NCI-H526 treated with DMSO at 0.1 percent for 48 hours (cell line): Measurements from ENCODE around the gene CADPS.

Source experiments
- DNase-seq: peaks from one replicate; lab custom pipeline; 2025; lab: John Stamatoyannopoulos, UW

The CADPS gene

DNA sequence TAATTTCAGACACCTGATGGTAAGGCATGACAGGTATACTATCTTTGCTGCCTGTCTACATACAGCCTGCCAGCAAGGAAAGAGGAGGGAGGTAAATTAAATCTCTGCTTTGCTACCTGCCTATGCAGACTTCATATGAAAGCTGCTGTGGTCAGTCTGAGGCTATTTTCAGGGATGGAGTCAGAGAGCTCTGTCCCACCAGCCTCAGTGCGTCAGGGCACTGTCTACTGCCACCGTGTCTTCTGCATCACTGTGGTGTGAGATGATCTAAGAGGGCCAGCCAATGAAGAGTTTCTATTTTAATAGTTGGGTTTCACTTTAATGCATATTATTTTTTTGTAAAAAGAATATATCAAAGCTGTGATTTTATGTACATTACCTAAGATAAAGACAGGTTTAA lies 125.6 kb downstream of the CADPS start:
- no peak for DNase-seq

DNA sequence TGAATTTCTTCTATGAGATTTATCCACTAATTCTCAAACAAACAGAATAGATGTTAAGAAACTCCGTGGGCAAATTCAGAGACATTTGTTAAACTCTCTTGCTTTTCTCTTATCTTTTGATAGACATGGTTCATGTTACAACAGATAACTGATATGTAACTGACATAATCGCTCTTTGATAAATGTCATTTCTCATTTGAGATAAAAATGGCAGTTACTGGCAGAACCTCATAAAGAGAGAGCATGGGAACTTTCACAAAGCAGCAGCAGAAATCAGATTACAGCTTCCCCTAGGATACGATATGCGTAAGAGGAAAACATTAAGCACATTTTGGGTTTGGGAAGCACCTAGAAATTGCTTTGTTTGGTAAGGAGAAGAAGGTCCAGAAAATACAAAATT lies 126.1 kb downstream of the CADPS start:
- DNase-seq: no peak

DNA sequence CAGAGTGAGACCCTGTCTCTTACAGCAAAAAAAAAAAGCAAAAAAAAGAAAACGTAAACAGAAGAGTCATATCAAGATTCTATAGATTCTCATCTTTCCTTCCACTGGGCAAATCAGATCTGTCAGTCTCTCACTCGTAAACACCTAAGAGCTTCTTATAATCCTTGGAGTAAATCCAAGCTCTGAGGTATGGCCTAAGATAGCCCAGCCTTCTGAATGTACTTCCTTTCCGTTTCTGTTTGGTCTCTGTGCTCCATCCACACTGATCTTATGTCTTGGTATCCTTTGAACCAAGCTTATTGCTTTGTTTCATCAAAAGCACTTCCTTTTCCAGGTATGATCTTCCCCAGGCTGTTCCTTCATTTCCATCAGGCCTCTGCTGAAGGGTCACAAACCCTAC lies 137.8 kb downstream of the CADPS start:
- DNase-seq: no peak

DNA sequence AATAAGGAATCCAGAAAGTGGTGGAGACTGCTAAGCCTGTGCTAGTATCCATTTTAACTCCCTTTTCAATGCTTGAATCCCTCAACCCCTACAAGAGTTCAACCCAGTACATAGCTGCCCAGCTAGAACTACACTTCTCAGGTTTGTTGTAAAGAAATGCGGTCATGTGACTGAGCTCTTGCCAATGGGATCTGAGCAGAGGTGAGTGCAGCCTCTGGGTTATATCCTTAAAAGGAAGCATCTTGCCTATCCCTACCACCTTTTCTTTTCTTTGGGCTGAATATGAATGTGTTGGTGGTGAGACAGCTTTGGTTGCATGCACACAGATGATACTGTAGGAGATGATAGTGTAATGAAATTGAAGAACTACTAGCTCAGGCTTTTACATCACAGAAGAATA lies 139.7 kb downstream of the CADPS start:
- DNase-seq: no peak

DNA sequence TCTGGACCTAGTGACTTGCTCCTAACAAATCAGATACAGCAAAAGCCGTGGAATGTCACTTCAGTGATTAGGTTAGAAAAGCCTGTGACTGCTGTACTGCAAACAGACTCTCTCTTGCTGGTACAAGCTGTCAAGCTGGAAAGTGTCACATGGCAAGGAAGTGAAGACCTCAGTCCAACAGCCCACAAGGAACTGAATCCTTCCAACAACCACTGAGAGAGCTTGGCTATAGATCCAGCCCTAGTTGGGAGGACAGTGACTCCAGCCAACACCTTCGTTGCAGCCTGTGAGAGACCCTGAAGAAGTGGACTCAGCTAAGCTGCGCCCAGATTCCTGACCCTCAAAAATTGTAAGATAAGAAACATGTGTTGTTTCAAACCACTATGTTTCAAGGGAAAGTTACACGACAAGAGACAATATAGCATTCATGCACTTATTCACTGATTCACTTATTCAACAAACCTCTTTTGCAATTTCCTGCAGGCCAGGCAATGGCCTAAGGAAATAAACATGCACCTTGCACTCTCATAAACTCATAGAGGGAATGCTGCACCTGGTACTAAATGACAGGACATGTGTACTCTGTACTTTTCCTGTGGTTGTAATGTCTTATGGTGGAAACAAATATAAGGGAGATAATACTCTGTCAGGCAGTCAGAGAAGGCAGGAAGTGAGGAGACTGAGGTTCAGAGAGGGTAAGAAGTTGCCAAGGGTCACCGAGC lies 142.9 kb downstream of the CADPS start:
- no peak for DNase-seq

DNA sequence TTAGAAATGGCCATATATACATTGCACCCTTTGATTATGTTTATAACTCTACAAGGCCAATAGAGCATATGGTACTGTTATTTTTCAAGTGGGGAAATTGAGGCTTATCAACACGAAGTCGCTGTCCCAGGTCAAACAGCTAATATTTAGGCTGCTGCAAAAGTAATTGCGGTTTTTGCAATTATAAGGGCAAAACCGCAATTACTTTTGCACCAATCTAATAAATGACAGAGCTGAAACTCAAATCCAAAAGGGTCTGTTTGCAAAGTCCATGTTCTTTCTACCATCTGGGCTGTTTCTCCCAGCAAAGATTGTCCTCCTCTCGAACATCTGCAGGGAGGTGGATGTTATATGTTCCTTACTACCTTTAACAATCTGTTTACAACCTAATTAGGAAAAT lies 147.2 kb downstream of the CADPS start:
- no peak for DNase-seq

DNA sequence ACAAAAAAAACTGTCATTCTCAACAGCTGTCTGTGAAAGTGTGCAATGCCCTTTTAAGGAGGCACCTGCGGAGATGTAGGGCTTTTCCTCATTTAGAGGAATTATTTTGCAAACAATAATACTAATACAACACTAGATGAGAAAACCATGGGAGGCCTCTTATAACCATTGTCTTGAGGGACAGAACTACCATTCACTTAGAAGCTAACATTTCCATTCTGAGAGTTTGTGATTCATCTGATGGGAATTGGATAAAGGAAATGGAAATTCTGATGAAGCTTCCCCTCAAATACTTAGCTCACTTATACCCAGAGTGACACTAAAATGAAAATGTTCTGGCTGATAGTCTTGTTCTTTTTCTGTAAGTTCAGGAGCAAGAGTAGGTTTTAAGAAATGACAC lies 147.7 kb downstream of the CADPS start:
- no peak for DNase-seq

DNA sequence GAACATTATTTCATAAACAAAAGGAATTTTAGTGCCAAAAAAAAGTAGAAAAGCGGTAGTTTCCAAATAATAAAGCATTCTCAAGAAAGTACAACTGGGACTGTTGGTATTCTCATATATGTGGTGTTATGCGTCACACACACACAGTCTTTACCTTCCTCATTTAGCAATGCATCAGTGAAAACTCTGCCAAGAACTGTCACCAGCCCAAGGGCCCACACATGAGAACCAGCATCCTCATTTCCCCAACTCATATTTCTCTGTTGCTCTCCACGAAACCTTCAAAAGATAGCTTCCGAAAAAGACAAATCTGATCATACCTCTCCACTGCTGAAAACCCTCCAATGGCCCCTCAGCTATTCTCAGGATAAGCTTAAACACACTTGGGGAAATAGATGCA lies 150.7 kb downstream of the CADPS start:
- DNase-seq: no peak

DNA sequence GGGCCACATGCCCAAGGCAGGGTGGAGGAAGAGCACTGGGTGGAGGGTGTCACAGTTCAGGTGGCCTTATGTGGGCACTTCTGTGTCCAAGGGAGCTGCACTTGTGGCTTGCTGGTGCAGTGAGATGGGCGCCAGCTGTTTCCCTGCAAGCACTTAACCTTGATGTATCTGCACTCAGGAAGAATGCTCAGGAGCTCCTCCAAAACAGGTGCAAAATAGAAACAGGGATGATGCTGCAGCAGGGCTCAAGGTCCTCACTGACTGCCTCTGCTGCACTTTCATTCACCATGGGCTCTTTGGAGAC lies 151.3 kb downstream of the CADPS start:
- no peak for DNase-seq

DNA sequence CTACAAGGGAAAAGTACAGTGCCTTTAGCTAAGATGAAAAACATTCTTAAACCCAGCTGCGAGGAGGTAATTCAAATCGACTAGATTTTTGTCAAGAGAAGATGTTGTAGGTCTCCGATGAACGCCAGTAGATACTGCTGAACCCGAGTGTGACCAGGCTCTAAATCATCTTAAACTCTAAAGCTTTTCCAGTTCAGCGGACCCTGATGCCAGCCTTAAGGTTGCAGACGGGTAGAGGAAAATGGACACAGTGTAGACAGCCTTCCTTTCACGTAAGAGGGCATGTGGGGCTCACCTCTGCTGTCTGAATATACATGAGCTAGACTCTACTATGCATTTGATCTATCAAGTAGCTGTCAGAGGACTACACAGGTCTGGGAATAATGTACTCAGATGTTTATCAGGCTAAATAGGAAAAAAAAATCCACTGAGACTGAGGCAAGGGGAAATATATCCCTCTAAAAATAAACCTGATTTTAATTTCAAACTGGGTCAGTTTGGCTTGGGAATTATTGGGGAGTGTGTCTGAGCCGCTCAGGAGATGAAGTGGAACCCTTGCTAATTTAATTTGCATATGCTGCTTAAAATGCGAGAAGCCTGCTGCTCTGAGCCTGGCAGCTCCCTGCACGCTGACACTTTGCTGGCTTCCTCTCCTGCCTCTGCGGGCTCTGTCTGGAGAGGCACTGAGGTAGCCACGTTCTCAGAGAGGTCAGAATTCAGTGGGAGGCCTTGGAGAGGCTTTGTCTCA lies 151.9 kb downstream of the CADPS start:
- DNase-seq: peak; percentile 51

DNA sequence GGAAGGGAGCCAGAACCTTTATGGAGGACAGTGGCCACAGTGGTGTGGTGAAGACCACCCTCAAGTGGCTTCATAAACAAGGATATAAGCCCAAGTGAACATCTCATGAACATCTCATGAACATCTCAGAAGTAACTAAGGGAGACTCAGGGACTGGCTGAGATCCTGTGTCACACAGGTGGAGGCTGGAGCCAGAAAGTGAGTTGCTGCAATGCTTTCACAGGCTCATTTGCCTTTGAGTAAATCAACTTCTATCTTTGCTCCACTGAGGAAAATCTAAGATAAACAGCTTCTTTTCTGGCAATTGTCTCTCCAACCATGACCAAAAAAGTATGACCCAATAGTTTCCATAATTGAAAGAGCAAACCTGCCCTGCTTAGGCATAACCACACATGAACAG lies 152.9 kb downstream of the CADPS start:
- DNase-seq: no peak

DNA sequence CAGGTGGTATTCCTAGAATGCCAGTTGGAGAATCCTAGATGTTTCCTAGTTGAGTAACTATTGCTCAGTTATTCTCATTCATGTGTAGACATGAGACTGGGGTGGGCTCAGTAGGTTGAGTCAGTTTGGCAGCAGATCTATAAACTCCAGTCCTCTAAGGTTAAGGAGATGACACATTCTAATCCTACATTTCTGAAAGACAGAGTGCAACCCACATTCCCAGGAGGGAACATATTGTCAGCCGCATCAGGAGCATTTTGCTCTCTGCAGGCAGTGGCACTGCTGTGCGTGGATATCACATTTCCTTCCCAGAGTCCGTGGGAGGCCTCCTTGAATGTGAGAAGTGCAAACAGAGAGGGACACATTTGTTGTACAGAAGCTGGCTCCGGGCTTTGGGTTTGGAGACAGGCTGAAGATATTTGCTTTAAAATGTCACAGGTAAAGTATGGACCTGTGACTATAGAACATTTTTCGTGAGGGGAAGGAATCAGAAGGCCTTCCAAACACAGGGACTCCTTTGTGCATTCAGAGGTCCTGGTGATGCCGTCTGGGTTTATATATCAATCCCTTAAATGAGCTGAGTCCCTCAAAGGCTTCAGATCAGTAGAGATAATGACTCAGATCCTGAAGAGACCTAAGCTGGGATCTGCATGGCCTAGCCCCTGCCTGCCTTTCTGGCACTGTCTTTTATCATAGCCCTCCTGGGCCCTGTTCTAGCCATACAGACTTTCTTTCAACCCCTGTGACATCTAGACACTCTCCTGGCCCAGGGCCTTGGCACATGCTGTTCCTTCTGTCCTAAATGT lies 156.5 kb downstream of the CADPS start:
- DNase-seq: no peak

DNA sequence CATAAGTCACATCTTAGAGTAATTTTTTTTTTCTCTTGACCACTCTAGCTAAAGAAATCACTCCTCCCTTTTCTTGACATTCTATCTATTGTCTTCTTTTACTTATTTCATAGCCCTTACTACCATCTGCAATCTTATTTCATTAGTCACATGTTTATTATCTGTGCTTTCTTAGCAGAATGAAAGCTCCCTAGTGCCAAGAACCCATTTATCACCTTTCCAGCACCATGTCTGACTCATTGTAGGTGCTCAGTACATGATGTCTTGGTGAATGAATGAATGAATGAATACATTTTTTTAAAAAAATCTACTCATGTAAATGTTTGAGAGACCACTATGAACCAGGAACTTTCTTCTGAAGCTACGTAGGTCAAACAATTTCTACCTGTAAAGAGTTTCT lies 157.2 kb downstream of the CADPS start:
- DNase-seq: no peak

DNA sequence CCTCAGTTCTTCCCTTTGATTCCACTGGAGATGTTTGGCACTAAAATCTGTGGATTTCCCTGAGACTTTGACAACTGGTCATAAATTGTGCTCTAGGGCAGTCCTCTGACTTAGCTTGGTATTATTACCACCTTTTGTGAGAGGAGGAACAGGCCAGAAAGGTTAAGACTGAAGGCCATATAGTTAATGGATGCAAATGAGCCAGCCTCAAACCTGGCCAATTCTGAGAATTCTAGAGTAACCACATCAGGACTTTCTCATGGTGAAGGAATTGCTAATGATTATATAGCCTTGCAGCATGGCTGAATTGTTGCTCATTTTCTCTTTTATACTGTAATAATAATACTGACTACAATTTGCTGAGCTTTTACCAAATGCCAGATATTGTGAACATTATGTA lies 162.5 kb downstream of the CADPS start:
- no peak for DNase-seq

DNA sequence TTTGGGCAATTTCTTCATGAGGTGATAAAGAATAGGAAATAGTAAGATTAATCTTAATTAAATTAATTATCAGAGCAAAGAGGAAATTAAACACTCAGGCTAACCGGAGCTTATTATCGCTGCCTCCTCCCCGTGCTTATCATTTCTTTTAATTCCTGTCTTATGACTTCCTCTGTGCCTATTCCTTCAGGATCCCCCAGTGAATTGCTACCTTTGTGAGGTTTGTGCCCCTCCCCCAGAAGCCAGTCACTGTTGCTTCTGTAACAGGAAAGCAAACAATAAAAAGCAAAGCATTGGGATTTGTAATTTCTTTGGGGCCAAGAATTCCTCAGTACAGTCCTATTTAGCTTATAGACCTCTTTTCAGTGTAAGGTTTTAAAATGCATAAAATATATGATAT lies 164.5 kb downstream of the CADPS start:
- DNase-seq: no peak

DNA sequence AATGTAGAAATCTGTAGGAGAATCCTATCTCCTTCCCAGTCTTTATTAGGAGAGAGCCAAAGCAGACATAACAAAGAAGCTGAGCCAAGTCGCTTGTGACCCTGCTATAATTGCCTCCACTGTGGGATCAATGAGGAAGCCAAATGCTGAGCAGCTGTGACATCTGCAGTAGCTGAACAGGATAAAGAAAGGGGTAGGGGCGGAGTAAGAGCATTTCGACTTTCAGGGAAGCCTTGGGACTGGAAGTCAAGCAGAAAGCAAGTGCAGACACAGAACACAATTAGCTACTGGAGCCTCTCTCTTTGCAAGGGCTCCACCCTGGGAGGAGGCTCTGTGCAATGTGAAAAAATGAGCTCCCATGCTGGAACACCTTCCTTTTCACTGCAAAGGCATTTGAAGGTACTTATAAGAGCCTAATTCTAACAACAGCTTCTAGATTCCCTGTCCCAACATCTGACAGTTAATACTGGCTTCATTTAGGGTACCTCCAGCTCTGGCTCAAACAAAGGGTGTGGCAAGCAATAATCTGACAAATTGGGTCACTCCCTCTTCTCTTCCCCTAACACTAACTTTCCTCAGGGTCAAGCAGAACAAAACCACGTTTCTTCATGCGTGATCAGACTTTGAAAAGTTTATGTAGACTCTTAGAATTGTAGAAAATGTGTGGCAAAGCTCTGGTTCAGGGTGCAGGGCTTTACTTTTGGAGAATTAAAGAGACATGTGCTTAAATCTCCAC lies 166.4 kb downstream of the CADPS start:
- no peak for DNase-seq

DNA sequence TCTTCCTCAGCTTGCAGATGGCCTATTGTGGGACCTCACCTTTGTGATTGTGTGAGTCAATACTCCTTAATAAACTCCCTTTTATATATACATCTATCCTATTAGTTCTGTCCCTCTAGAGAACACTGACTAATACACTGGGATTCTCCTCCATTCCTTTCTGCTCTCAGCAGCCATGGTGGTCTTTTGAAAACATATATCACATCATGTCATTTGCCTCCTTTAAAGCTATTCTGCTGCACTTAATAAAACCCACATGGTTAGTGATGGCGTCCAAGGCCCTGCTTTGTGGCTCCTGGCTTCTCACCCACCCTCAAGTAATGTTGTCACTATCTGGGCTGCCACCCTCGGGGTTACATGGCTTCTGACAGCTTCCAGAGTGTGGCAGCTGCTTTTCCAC lies 169.5 kb downstream of the CADPS start:
- DNase-seq: no peak

DNA sequence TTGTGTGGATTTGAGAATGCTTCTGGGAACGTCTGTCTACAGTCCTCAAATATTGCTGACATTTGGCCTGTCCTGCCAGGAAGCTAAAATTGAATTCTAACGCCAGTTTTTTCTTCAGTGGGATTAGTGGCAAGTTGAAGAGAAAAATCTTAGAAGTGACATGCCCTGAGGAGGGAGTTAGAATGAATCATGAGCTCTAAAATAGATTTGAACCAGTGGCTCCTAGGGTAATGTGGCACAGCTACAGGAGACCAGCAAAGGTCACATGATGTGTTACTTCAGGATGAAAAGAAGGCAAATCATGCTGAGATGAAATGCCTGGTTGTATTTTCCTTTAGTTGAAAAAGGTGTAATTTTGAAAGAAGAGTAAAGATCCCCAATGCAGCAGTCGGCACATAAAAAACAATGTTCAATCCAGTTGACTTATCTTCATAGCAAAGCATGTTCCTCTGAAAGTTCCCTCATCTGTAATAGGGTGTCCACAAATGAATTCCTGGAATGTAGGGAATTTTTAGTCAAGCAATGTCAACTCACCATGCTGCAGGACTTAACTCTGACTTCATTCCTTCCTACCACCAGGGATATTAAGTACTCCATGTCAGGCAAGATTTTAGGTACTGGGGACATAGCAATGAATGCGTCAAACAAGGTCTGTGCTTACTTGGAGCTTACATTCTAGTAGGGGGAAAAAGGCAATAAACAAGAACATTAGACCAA lies 171.6 kb downstream of the CADPS start:
- DNase-seq: no peak

DNA sequence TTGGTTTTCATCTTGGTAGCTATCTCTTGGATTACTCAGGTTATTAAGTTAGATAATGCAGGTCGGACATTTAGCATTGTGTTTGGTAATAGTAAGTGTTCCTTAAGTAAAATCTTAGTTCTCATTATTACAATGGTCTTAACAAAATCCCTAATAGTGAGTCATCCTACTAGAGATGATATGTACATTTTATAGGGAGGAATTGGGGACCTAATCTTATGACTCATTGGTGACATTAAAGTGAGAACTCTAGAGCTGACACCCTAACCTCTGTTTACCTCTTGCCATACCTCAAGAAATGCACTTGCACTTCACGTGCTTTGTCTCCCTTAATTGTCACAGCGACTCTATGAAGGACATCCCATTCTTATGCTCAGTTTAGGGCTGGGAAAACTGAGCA lies 174.9 kb downstream of the CADPS start:
- DNase-seq: no peak

DNA sequence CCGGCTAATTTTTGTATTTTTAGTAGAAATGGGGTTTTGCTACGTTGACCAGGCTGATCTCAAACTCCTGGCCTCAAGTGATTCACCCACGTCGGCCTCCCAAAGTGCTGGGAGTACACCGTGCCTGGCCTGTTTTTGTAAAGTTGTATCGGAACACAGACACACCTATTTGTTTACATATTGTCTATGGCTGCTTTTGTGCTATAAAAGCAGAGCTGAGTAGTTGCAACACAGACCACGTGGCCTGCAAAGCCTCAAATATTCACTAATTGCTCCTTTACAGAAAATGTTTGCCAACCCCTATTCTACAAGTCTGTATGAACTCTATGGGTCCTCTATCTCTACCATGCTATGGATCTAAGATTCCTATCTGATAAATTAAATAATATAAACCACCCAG lies 175.5 kb downstream of the CADPS start:
- no peak for DNase-seq

DNA sequence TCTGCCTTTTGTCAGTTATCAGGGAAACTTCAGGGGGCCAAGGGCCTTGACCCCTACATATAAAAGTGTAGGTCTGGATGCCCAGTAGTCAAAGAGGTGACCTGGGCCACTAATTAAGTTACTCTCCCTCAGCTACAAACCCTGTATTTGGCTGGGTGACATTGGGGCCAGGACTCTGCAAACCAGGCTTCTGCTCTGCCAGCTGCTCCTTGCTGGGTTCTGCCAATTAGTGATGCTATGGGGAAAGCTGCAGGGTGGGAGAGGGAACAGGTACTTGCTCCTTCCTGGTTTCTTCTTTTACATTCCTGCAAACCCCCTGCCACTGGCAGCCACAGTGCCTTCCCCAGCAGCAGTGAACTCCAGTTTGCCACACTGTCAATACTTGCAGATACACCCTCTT lies 179.2 kb downstream of the CADPS start:
- DNase-seq: no peak

DNA sequence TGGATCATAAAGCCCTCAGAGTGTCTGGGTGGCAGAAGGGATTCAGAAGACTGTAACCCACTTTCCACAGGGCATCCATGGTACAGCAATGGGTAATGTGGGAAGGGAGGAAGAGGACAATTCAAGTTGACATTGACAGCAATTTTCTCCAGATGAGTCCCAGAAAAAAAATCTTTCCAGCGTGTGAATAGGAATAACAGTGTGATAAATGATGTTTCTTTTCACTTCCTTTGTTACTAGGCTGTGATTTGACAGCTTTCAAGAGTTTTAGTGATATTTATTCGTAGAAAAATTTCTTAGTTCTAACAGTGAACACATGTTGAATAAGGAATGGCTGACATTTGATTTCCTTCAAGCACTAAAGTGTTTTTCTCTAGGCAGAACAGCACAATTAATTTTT lies 186.4 kb downstream of the CADPS start:
- no peak for DNase-seq
